NOMO-1 treated with DMSO at 0.1 percent for 48 hours (cell line): ENCODE data around the gene PIGO.

Experiments used
- DNase-seq: peaks from one replicate; lab custom pipeline; 2025; ENCODE audit not compliant: unreplicated experiment; lab: John Stamatoyannopoulos, UW

The PIGO gene

GRCh38 chr9:35072461-35073278 is 23.7 kb downstream of the PIGO start, which contains the start of gene VCP:
Gene VCP (minus strand): TSS chr9:35072625. CDS start chr9:35072353, 272 bp downstream.
- DNase-seq = peak; percentile 100

GRCh38 chr9:35071814-35072460 is 24.5 kb downstream of the PIGO start:
- peak; percentile 83 for DNase-seq

- peak; percentile 11 for DNase-seq
Observed at GRCh38 chr9:35070823-35071813, 25.3 kb downstream of the PIGO start.

GRCh38 chr9:35069020-35069419 is 27.4 kb downstream of the PIGO start:
- DNase-seq = no peak

- no peak for DNase-seq
Observed at GRCh38 chr9:35067056-35067455, 29.3 kb downstream of the PIGO start.

GRCh38 chr9:35060548-35061207 is 35.7 kb downstream of the PIGO start:
- DNase-seq = no peak

GRCh38 chr9:35059438-35059837 is 37.0 kb downstream of the PIGO start:
- DNase-seq = no peak

GRCh38 chr9:35057271-35057620 is 39.1 kb downstream of the PIGO start:
- DNase-seq = no peak

- DNase-seq = no peak
Observed at GRCh38 chr9:35056571-35057270, 39.7 kb downstream of the PIGO start.

- DNase-seq = no peak
Observed at GRCh38 chr9:35054871-35055644, 41.3 kb downstream of the PIGO start.

GRCh38 chr9:35054185-35054835 is 42.1 kb downstream of the PIGO start:
- no peak for DNase-seq

- DNase-seq = peak; percentile 42
Observed at GRCh38 chr9:35051069-35051967, 45.1 kb downstream of the PIGO start.

GRCh38 chr9:35048511-35048910 is 47.9 kb downstream of the PIGO start:
- DNase-seq = no peak

- DNase-seq = no peak
Observed at GRCh38 chr9:35044071-35044470, 52.3 kb downstream of the PIGO start.

GRCh38 chr9:35042891-35043545 is 53.4 kb downstream of the PIGO start:
- no peak for DNase-seq

GRCh38 chr9:35042081-35042604 is 54.2 kb downstream of the PIGO start:
- peak; percentile 50 for DNase-seq
